ENCODE results near the gene PHTF1. TPM values are rescaled to one million over a fixed set of nuclear protein-coding genes. Genes with fewer than 3 reads are reported as not detected.

Gene PHTF1
- total RNA-seq, 1 donor from 2014 or later, result 35.4 TPM

GRCh38 chr1:113804421-113805255, 45.4 kb upstream of the PHTF1 start:
- H3K4me1 Mint-ChIP-seq (ENCODE audit: unreplicated experiment), result peaks cover 5% of the 10 kb centered on the region
- no peak overlapping the region for H3K27ac Mint-ChIP-seq (ENCODE audit: unreplicated experiment)
- H3K36me3 Mint-ChIP-seq (ENCODE audit: low read depth, unreplicated experiment), result no peaks in the 10 kb centered on the region
- no peak for TF ChIP-seq CTCF (IDR thresholded peaks at IDR 0.05; ENCODE audit: unreplicated experiment)
- H3K27me3 Mint-ChIP-seq (ENCODE audit: unreplicated experiment), result no peaks in the 10 kb centered on the region
- no peak for DNase-seq (ENCODE audit: low spot score)
- no peaks in the 10 kb centered on the region for H3K9me3 Mint-ChIP-seq (ENCODE audit: unreplicated experiment)
- no peak overlapping the region for H3K4me3 Mint-ChIP-seq (ENCODE audit: unreplicated experiment)

- Mint-ChIP-seq H3K27me3 (ENCODE audit: unreplicated experiment) (no peaks in the 10 kb centered on the region), H3K27ac (ENCODE audit: unreplicated experiment) (no peak overlapping the region), H3K9me3 (ENCODE audit: unreplicated experiment) (no peaks in the 10 kb centered on the region), H3K4me3 (ENCODE audit: unreplicated experiment) (no peak overlapping the region), H3K36me3 (ENCODE audit: low read depth, unreplicated experiment) (no peaks in the 10 kb centered on the region), H3K4me1 (ENCODE audit: unreplicated experiment) (peaks cover 5% of the 10 kb centered on the region)
- DNase-seq (ENCODE audit: low spot score), result no peak
- TF ChIP-seq CTCF (IDR thresholded peaks at IDR 0.05; ENCODE audit: unreplicated experiment), result no peak
Observed at GRCh38 chr1:113802367-113803007, 43.2 kb upstream of the PHTF1 start.

GRCh38 chr1:113800487-113800886, 41.2 kb upstream of the PHTF1 start:
- no peaks in the 10 kb centered on the region for H3K9me3 Mint-ChIP-seq (ENCODE audit: unreplicated experiment)
- peaks cover 5% of the 10 kb centered on the region for H3K4me1 Mint-ChIP-seq (ENCODE audit: unreplicated experiment)
- no peak for TF ChIP-seq CTCF (IDR thresholded peaks at IDR 0.05; ENCODE audit: unreplicated experiment)
- H3K4me3 Mint-ChIP-seq (ENCODE audit: unreplicated experiment), result no peak overlapping the region
- no peaks in the 10 kb centered on the region for H3K36me3 Mint-ChIP-seq (ENCODE audit: low read depth, unreplicated experiment)
- no peak for DNase-seq (ENCODE audit: low spot score)
- H3K27me3 Mint-ChIP-seq (ENCODE audit: unreplicated experiment), result no peaks in the 10 kb centered on the region
- no peak overlapping the region for H3K27ac Mint-ChIP-seq (ENCODE audit: unreplicated experiment)

GRCh38 chr1:113797472-113797871, 38.2 kb upstream of the PHTF1 start:
- Mint-ChIP-seq H3K36me3 (ENCODE audit: low read depth, unreplicated experiment) (peaks cover 4% of the 10 kb centered on the region), H3K27ac (ENCODE audit: unreplicated experiment) (no peak overlapping the region), H3K4me3 (ENCODE audit: unreplicated experiment) (no peak overlapping the region), H3K4me1 (ENCODE audit: unreplicated experiment) (peaks cover 2% of the 10 kb centered on the region), H3K27me3 (ENCODE audit: unreplicated experiment) (no peaks in the 10 kb centered on the region), H3K9me3 (ENCODE audit: unreplicated experiment) (no peaks in the 10 kb centered on the region)
- DNase-seq (ENCODE audit: low spot score), result no peak
- no peak for TF ChIP-seq CTCF (IDR thresholded peaks at IDR 0.05; ENCODE audit: unreplicated experiment)
